Activated B cell treated with CpG ODN at 0.5 μM for 24 hours (primary cell): ENCODE measurements around the gene E2F2. TPM values are rescaled to one million over a fixed set of nuclear protein-coding genes. Genes with fewer than 3 reads are reported as not detected.

Source experiments
- ATAC-seq: fragments of 200-7000 bp; cut with Tn5 transposase; one replicate; pipeline ENCODE4 v1.10.0; 2021; ENCODE audit warnings: low read depth, mild to moderate bottlenecking, moderate library complexity
- CTCF ChIA-PET: fragments of 350-600 bp; sonication (Branson Sonifier 250); formaldehyde crosslinking; loops from one replicate; lab custom pipeline; 2021; ENCODE audit warnings: antibody characterized with exemption; lab: Charles Lee
- POLR2A ChIA-PET: fragments of 350-600 bp; sonication (Branson Sonifier 250); formaldehyde crosslinking; loops from one replicate; lab custom pipeline; 2021; ENCODE audit warnings: antibody characterized with exemption; lab: Charles Lee
- DNase-seq: peaks from one replicate; pipeline ENCODE4 v3.0.0; 2022
- H3K27ac Mint-ChIP-seq: one replicate; pipeline ENCODE4 v1.8.0; 2020; ENCODE audit warnings: mixed read lengths
- H3K27me3 Mint-ChIP-seq: one replicate; pipeline ENCODE4 v1.8.0; 2021; ENCODE audit warnings: mixed read lengths
- H3K36me3 Mint-ChIP-seq: one replicate; pipeline ENCODE4 v1.8.0; 2021; ENCODE audit warnings: low read depth, mixed read lengths
- H3K4me1 Mint-ChIP-seq: one replicate; pipeline ENCODE4 v1.8.0; 2021; ENCODE audit warnings: mixed read lengths
- H3K4me3 Mint-ChIP-seq: one replicate; pipeline ENCODE4 v1.8.0; 2020; ENCODE audit warnings: mild to moderate bottlenecking, mixed read lengths
- H3K9me3 Mint-ChIP-seq: one replicate; pipeline ENCODE4 v1.8.0; 2020; ENCODE audit warnings: mixed read lengths
- CTCF ChIP-seq: fragments of 200-600 bp; IDR thresholded peaks from one replicate; pipeline ENCODE4 v1.8.0; 2022; ENCODE audit warnings: antibody characterized with exemption, mild to moderate bottlenecking
- intact Hi-C: fragments of 100-400 bp; cut with micrococcal nuclease; formaldehyde crosslinking; loops from one replicate; pipeline ENCODE4 v1.15.1; 2024
- total RNA-seq: library from RNA; stranded (reverse); gene quantifications from 2 replicates; pipeline ENCODE4 v1.2.3, GENCODE V29; 2022

Gene E2F2
- total RNA-seq, 1 donor from 2014 or later = 3.4 TPM

GRCh38 chr1:23479666-23479941, 51.4 kb downstream of the E2F2 start:
- no peak for ATAC-seq
- H3K4me3 Mint-ChIP-seq = no peak overlapping the region
- ChIA-PET POLR2A (no interaction called here), CTCF (no interaction called here)
- H3K27ac Mint-ChIP-seq = no peak overlapping the region
- H3K27me3 Mint-ChIP-seq = peaks cover 10% of the 10 kb centered on the region
- peaks cover 1% of the 10 kb centered on the region for H3K36me3 Mint-ChIP-seq
- H3K9me3 Mint-ChIP-seq = no peaks in the 10 kb centered on the region
- peaks cover 26% of the 10 kb centered on the region for H3K4me1 Mint-ChIP-seq
- TF ChIP-seq CTCF = no peak
- intact Hi-C loops = no loop called here
- no peak for DNase-seq

- DNase-seq (no peak), ATAC-seq (no peak)
- intact Hi-C loops = no loop called here
- CTCF ChIA-PET = no interaction called here
- no peak for TF ChIP-seq CTCF
- Mint-ChIP-seq H3K27ac (no peak overlapping the region), H3K36me3 (no peaks in the 10 kb centered on the region), H3K4me3 (no peak overlapping the region), H3K27me3 (peaks cover 10% of the 10 kb centered on the region), H3K9me3 (no peaks in the 10 kb centered on the region), H3K4me1 (peaks cover 23% of the 10 kb centered on the region)
- POLR2A ChIA-PET = no interaction called here
Measured at GRCh38 chr1:23478896-23479665, 52.0 kb downstream of the E2F2 start.

GRCh38 chr1:23477359-23478144, 53.5 kb downstream of the E2F2 start:
- CTCF ChIA-PET = no interaction called here
- ATAC-seq (no peak), DNase-seq (no peak)
- Mint-ChIP-seq H3K27me3 (peaks cover 6% of the 10 kb centered on the region), H3K27ac (no peak overlapping the region), H3K9me3 (no peaks in the 10 kb centered on the region), H3K4me1 (peaks cover 14% of the 10 kb centered on the region), H3K4me3 (no peak overlapping the region), H3K36me3 (no peaks in the 10 kb centered on the region)
- intact Hi-C loops = no loop called here
- TF ChIP-seq CTCF = no peak
- POLR2A ChIA-PET = interaction anchor here (0.6 kb wide), 3 partner anchors 13 to 133 kb away, joined by 3 to 20 read pairs (median 6); partner anchors contain the start of gene HNRNPR

- no peak for DNase-seq
- intact Hi-C loops = no loop called here
- Mint-ChIP-seq H3K27ac (no peak overlapping the region), H3K36me3 (no peaks in the 10 kb centered on the region), H3K4me3 (no peak overlapping the region), H3K9me3 (no peaks in the 10 kb centered on the region), H3K4me1 (peaks cover 5% of the 10 kb centered on the region), H3K27me3 (peaks cover 6% of the 10 kb centered on the region)
- no peak for ATAC-seq
- ChIA-PET CTCF (no interaction called here), POLR2A (no interaction called here)
- TF ChIP-seq CTCF = no peak
Measured at GRCh38 chr1:23475641-23476040, 55.4 kb downstream of the E2F2 start.

- DNase-seq = no peak
- H3K4me1 Mint-ChIP-seq = peaks cover under 1% of the 10 kb centered on the region
- no peak for TF ChIP-seq CTCF
- H3K27me3 Mint-ChIP-seq = peaks cover 6% of the 10 kb centered on the region
- CTCF ChIA-PET = no interaction called here
- no peaks in the 10 kb centered on the region for H3K9me3 Mint-ChIP-seq
- H3K27ac Mint-ChIP-seq = no peak overlapping the region
- ATAC-seq = no peak
- H3K4me3 Mint-ChIP-seq = no peak overlapping the region
- no peaks in the 10 kb centered on the region for H3K36me3 Mint-ChIP-seq
- intact Hi-C loops = no loop called here
- POLR2A ChIA-PET = no interaction called here
Measured at GRCh38 chr1:23475134-23475628, 55.9 kb downstream of the E2F2 start.
